Stimulated activated naive CD8-positive, alpha-beta T cell treated with anti-CD3 and anti-CD28 coated beads, Interleukin-15, Interleukin-2, amounts not matched to agents 100 ng/mL and 50 ng/mL, for 24 hours (primary cell): Measurements from ENCODE around the gene LSG1.

ENCODE experiments used
- H3K27ac Mint-ChIP-seq: one replicate; pipeline ENCODE4 v1.8.0; 2021; ENCODE audit warnings: mild to moderate bottlenecking, mixed read lengths
- H3K27me3 Mint-ChIP-seq: one replicate; pipeline ENCODE4 v1.8.0; 2021; ENCODE audit warnings: mixed read lengths
- H3K36me3 Mint-ChIP-seq: one replicate; pipeline ENCODE4 v1.8.0; 2021; ENCODE audit warnings: low read depth, mixed read lengths
- H3K4me1 Mint-ChIP-seq: one replicate; pipeline ENCODE4 v1.8.0; 2021; ENCODE audit warnings: low read depth, mixed read lengths
- H3K4me3 Mint-ChIP-seq: one replicate; pipeline ENCODE4 v1.8.0; 2021; ENCODE audit warnings: mild to moderate bottlenecking, mixed read lengths
- H3K9me3 Mint-ChIP-seq: one replicate; pipeline ENCODE4 v1.8.0; 2021; ENCODE audit warnings: mixed read lengths

The LSG1 gene

DNA sequence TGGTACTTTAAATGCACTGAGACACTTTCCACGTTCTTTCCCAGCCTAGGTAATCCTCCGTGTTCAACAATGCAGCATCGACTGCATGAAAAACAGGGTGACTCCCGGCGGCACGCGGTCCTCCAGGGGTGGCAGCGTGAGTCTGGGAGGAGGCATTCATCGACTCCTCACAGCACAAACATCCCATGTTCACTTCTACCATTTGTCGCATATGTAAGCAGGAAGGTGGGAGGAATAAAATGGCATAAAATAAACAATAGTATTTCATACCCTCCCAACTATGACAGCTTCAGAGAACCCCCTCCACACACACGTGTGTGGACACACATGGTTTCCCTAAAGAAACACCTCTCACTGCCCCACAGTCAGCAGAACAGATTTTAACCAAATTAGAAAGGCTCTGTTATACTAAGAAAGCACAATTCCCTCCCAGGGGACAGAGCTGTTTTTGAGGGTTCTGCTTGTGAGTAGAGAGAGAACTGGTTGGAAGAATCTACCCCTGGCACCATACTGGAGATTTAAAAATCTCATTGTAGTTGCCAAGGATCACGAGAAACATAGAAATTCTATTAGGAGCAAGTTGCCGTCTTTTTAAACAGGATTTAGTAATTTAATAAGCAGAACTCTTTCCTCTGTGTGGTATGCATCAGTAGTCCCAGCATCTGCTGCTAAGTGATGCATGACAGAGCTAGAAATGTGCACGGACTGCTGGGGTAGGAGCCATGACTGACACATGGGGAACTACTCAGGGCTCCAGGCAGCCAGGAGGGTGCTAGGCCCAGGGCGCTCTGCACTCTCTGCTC lies 19.7 kb upstream of the LSG1 start:
- Mint-ChIP-seq H3K27ac (no peak overlapping the region), H3K4me1 (peaks cover 50% of the 10 kb centered on the region), H3K4me3 (no peak overlapping the region), H3K36me3 (no peaks in the 10 kb centered on the region), H3K27me3 (peaks cover 23% of the 10 kb centered on the region), H3K9me3 (no peaks in the 10 kb centered on the region)

DNA sequence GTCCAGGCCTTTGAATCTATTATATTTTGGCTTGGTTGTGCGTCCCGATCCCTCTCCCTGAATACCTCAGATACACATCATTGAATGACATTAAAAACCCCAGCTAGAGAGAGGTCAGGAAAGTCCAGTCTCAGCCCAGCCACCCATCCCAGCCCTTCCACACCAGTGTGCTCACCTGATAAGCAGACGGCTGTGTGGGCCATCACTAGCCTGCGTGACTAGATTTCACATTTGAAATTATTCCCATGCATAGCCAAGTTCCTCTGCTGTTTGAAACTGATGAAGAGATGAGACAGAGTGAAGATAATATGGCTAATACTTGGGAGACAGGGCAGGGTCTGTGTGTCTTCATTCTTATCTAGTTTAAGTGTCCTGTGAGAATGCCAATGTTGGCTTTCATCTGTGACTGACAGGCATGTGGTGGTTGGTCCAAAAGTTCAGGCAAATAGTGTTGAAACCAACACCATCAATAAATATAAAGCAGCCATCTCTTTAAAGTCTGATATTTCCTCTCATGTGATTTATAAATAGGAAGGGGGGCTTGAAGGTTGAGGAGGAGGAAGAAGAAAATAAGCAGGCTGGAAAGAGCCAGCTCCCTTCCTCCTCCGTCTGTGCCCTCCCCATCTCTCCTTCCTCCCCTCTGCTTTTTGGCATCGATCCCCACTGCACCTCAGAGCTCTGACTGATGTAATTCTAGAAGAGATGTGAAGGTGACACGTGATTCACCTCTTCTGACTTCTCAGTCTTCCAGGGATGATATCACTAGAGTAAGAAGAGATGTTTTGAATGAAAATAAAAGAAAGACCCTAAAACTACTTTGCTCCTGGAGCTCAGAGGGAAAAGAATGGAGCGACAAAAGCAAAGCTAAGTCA lies 18.7 kb upstream of the LSG1 start:
- H3K9me3 Mint-ChIP-seq, result no peaks in the 10 kb centered on the region
- H3K4me1 Mint-ChIP-seq, result peaks cover 46% of the 10 kb centered on the region
- H3K4me3 Mint-ChIP-seq, result no peak overlapping the region
- peaks cover 22% of the 10 kb centered on the region for H3K27me3 Mint-ChIP-seq
- no peaks in the 10 kb centered on the region for H3K36me3 Mint-ChIP-seq
- H3K27ac Mint-ChIP-seq, result no peak overlapping the region

DNA sequence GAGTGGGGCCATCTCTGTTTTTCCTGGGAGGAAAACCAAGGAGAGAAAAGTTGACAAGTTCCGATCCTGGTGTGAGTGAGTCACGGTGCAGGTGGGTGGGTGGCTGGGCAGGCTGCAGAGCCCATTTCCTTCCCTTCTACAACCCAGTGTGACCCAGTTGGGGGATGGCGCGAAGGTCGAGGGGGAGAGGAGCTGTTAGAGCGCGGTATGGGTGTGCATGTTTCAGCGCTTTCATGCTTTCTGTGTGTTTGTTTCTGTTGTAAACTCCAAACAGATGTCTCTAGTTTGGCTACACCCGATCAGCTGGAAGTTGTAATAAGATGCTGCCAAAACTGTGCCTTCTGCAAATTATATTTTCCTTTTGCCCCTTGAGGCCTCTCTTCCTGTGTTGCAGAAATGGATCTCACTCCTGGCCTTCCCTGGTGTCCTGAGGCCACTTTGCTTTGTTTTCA lies 17.5 kb upstream of the LSG1 start:
- Mint-ChIP-seq H3K36me3 (no peaks in the 10 kb centered on the region), H3K27ac (peak overlapping the region; percentile 36), H3K27me3 (peaks cover 22% of the 10 kb centered on the region), H3K4me3 (peak overlapping the region; percentile 60), H3K9me3 (no peaks in the 10 kb centered on the region), H3K4me1 (peaks cover 57% of the 10 kb centered on the region)

GRCh38 chr3:194688946-194689345 lies 17.0 kb upstream of the LSG1 start:
- peaks cover 26% of the 10 kb centered on the region for H3K27me3 Mint-ChIP-seq
- H3K36me3 Mint-ChIP-seq, result no peaks in the 10 kb centered on the region
- H3K4me3 Mint-ChIP-seq, result peak overlapping the region; percentile 60
- H3K9me3 Mint-ChIP-seq, result no peaks in the 10 kb centered on the region
- peak overlapping the region; percentile 36 for H3K27ac Mint-ChIP-seq
- H3K4me1 Mint-ChIP-seq, result peaks cover 63% of the 10 kb centered on the region

GRCh38 chr3:194688200-194688740 lies 16.3 kb upstream of the LSG1 start:
- peak overlapping the region; percentile 60 for H3K4me3 Mint-ChIP-seq
- H3K27me3 Mint-ChIP-seq, result peaks cover 30% of the 10 kb centered on the region
- H3K27ac Mint-ChIP-seq, result no peak overlapping the region
- H3K9me3 Mint-ChIP-seq, result no peaks in the 10 kb centered on the region
- no peaks in the 10 kb centered on the region for H3K36me3 Mint-ChIP-seq
- peaks cover 67% of the 10 kb centered on the region for H3K4me1 Mint-ChIP-seq

- H3K4me1 Mint-ChIP-seq, result peaks cover 69% of the 10 kb centered on the region
- H3K36me3 Mint-ChIP-seq, result no peaks in the 10 kb centered on the region
- H3K4me3 Mint-ChIP-seq, result peak overlapping the region; percentile 83
- peak overlapping the region; percentile 84 for H3K27ac Mint-ChIP-seq
- no peaks in the 10 kb centered on the region for H3K9me3 Mint-ChIP-seq
- H3K27me3 Mint-ChIP-seq, result peaks cover 30% of the 10 kb centered on the region
Measured at GRCh38 chr3:194687638-194688199, 15.7 kb upstream of the LSG1 start.

DNA sequence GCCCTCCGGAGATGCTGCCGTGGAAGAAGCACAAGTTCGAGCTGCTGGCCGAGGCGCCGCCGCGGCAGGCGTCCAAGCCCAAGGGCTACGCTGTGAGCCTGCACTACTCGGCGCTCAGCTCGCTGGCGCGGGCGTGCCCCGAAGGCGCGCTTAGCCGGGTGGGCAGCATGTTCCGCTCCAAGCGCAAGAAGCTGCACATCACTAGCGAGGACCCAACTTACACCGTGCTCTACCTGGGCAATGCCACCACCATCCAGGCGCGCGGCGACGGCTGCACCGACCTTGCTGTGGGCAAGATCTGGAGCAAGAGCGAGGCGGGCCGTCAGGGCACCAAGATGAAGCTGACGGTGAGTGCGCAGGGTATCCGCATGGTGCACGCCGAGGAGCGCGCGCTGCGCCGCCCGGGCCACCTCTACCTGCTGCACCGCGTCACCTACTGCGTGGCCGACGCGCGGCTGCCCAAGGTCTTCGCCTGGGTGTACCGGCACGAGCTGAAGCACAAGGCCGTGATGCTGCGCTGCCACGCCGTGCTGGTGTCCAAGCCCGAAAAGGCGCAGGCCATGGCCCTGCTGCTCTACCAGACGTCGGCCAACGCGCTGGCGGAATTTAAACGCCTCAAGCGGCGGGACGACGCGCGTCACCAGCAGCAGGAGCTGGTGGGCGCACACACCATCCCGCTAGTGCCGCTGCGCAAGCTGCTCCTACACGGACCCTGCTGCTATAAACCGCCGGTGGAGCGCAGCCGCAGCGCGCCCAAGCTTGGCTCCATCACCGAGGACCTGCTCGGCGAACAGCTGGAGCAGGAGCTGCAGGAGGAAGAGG lies 15.0 kb upstream of the LSG1 start:
- H3K36me3 Mint-ChIP-seq, result no peaks in the 10 kb centered on the region
- H3K27me3 Mint-ChIP-seq, result peaks cover 30% of the 10 kb centered on the region
- H3K9me3 Mint-ChIP-seq, result no peaks in the 10 kb centered on the region
- peak overlapping the region; percentile 83 for H3K4me3 Mint-ChIP-seq
- peak overlapping the region; percentile 84 for H3K27ac Mint-ChIP-seq
- peaks cover 75% of the 10 kb centered on the region for H3K4me1 Mint-ChIP-seq

- H3K27me3 Mint-ChIP-seq, result peaks cover 30% of the 10 kb centered on the region
- peak overlapping the region; percentile 15 for H3K27ac Mint-ChIP-seq
- peaks cover 74% of the 10 kb centered on the region for H3K4me1 Mint-ChIP-seq
- H3K36me3 Mint-ChIP-seq, result no peaks in the 10 kb centered on the region
- H3K9me3 Mint-ChIP-seq, result no peaks in the 10 kb centered on the region
- peak overlapping the region; percentile 86 for H3K4me3 Mint-ChIP-seq
Measured at GRCh38 chr3:194686414-194686815, 14.4 kb upstream of the LSG1 start.

- Mint-ChIP-seq H3K4me3 (peak within 1 kb of the TSS; percentile 86), H3K36me3 (no peaks in the 10 kb centered on the region), H3K4me1 (peaks cover 69% of the 10 kb centered on the region), H3K9me3 (no peaks in the 10 kb centered on the region), H3K27ac (peak within 1 kb of the TSS; percentile 77), H3K27me3 (peaks cover 34% of the 10 kb centered on the region)
Measured at GRCh38 chr3:194685718-194686413, 13.9 kb upstream of the LSG1 start, which contains the start of gene FAM43A. FAM43A (plus strand) TSS chr3:194685883; CDS start chr3:194686827, 944 bp downstream.

GRCh38 chr3:194685065-194685717 lies 13.2 kb upstream of the LSG1 start:
- H3K36me3 Mint-ChIP-seq, result no peaks in the 10 kb centered on the region
- H3K9me3 Mint-ChIP-seq, result no peaks in the 10 kb centered on the region
- H3K27me3 Mint-ChIP-seq, result peaks cover 36% of the 10 kb centered on the region
- H3K4me1 Mint-ChIP-seq, result peaks cover 62% of the 10 kb centered on the region
- H3K4me3 Mint-ChIP-seq, result peak overlapping the region; percentile 86
- H3K27ac Mint-ChIP-seq, result peak overlapping the region; percentile 77

GRCh38 chr3:194683380-194683779 lies 11.4 kb upstream of the LSG1 start:
- Mint-ChIP-seq H3K36me3 (no peaks in the 10 kb centered on the region), H3K9me3 (no peaks in the 10 kb centered on the region)

DNA sequence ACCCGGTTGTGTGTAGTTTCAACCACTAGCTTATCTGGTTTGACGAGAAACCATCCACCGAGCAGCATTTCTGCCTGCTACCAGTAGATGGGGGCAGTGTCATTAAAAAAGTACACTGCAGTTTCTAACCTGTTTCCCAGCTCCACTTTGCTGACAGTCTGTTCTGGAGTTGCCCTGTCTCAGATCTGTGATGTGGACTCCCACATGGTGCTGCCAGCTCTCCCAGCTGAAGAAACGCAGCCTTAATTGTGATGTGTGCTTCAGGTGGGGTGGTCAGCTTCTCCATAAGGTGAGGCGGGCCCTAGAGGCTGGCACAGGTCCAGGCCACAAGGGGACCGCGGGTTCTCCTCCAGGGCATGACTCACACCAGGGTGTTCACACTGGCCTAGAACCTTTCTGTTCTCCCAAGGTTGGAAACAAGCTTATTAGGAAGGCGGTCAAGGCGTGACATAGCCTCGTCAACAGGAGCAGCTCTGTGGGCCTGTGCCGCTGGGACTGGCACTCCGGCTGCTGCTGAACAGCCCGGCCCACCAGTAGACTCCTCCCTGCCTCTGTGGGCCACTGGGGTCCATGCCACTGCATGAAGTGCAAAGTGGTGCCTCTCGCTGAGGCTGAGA lies 10.8 kb upstream of the LSG1 start:
- Mint-ChIP-seq H3K9me3 (no peaks in the 10 kb centered on the region), H3K4me1 (peaks cover 45% of the 10 kb centered on the region), H3K36me3 (no peaks in the 10 kb centered on the region), H3K27ac (no peak overlapping the region), H3K4me3 (no peak overlapping the region), H3K27me3 (peaks cover 21% of the 10 kb centered on the region)

More at GRCh38 chr3:194683380-194683779, 11.4 kb upstream of the LSG1 start:
- peaks cover 47% of the 10 kb centered on the region for H3K4me1 Mint-ChIP-seq
- no peak overlapping the region for H3K4me3 Mint-ChIP-seq
- H3K27ac Mint-ChIP-seq, result no peak overlapping the region
- H3K27me3 Mint-ChIP-seq, result peaks cover 21% of the 10 kb centered on the region

DNA sequence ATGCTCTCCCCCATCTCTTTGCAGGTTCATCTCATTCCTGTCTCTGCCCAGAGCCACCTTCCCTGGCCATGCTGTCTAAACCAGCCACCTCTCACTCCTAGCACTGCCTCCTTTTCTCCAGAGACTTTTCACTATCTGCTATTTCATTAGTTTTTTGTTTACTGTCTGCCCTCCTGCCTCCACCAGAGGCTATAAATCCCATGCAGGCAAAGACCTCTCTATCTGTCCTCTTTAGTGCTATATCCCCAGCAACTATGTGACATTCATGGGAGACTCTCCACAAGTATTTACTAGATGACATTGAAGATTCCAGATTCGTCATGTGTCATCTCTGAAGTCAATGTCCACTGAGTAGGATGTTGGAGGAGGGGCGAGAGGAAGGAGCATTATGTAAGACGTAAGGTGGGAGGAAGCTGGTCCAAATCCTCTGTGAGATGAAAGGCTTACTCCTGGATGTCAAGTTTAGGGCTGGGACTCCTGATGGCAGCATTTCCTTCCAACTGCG lies 10.2 kb upstream of the LSG1 start:
- Mint-ChIP-seq H3K27ac (no peak overlapping the region), H3K4me1 (peaks cover 42% of the 10 kb centered on the region), H3K9me3 (no peaks in the 10 kb centered on the region)

More for the DNA sequence above, 10.2 kb upstream of the LSG1 start:
- Mint-ChIP-seq H3K4me3 (no peak overlapping the region), H3K27me3 (peaks cover 18% of the 10 kb centered on the region), H3K36me3 (no peaks in the 10 kb centered on the region)
